GM19468 (cell line): ENCODE results near the gene ZNF219.

Experiments
- ATAC-seq: cut with Tn5 transposase; IDR thresholded peaks from one replicate; pipeline ENCODE4 v1.9.1; 2021; ENCODE audit warnings: mild to moderate bottlenecking, moderate library complexity, moderate number of reproducible peaks; ENCODE audit not compliant: unreplicated experiment; ENCODE audit errors: extremely low read depth

Gene ZNF219

GRCh38 chr14:21098076-21098891 lies at the start of gene ZNF219:
ZNF219 (minus strand) TSS chr14:21098655; CDS start chr14:21093591, 5,064 bp downstream.
- no peak for ATAC-seq

GRCh38 chr14:21145437-21145836 lies 47.0 kb upstream of the ZNF219 start:
- ATAC-seq: no peak

- no peak for ATAC-seq
Observed at GRCh38 chr14:21142357-21142756, 43.9 kb upstream of the ZNF219 start.

GRCh38 chr14:21136024-21136423 lies 37.6 kb upstream of the ZNF219 start:
- no peak for ATAC-seq

- no peak for ATAC-seq
Observed at GRCh38 chr14:21133901-21134300, 35.4 kb upstream of the ZNF219 start.

GRCh38 chr14:21123429-21123828 lies 25.0 kb upstream of the ZNF219 start:
- ATAC-seq: no peak

GRCh38 chr14:21121122-21121521 lies 22.7 kb upstream of the ZNF219 start:
- no peak for ATAC-seq

- ATAC-seq: no peak
Observed at GRCh38 chr14:21120686-21121085, 22.2 kb upstream of the ZNF219 start.

GRCh38 chr14:21118933-21119332 lies 20.5 kb upstream of the ZNF219 start:
- no peak for ATAC-seq

- no peak for ATAC-seq
Observed at GRCh38 chr14:21113369-21113768, 14.9 kb upstream of the ZNF219 start.

- no peak for ATAC-seq
Observed at GRCh38 chr14:21112255-21112654, 13.8 kb upstream of the ZNF219 start.

- ATAC-seq: no peak
Observed at GRCh38 chr14:21109377-21110138, 11.1 kb upstream of the ZNF219 start.

- ATAC-seq: no peak
Observed at GRCh38 chr14:21108791-21109190, 10.3 kb upstream of the ZNF219 start.

- ATAC-seq: no peak
Observed at GRCh38 chr14:21107283-21107800, 8.9 kb upstream of the ZNF219 start.

- ATAC-seq: no peak
Observed at GRCh38 chr14:21106498-21107282, 8.2 kb upstream of the ZNF219 start.

GRCh38 chr14:21106176-21106497 lies 7.7 kb upstream of the ZNF219 start:
- no peak for ATAC-seq

GRCh38 chr14:21105095-21105494 lies 6.6 kb upstream of the ZNF219 start:
- ATAC-seq: no peak

GRCh38 chr14:21104448-21105060 lies 6.1 kb upstream of the ZNF219 start:
- ATAC-seq: no peak

GRCh38 chr14:21103710-21104447 lies 5.4 kb upstream of the ZNF219 start:
- peak; percentile 81 for ATAC-seq

- ATAC-seq: no peak
Observed at GRCh38 chr14:21103411-21103709, 4.9 kb upstream of the ZNF219 start.
